Transverse colon (tissue), 4 donors: Measurements from ENCODE around the gene PROSER3. TPM values are rescaled to one million over a fixed set of nuclear protein-coding genes. Genes with fewer than 3 reads are reported as not detected.

Source experiments
- DNase-seq: peaks from one replicate; pipeline ENCODE4 v3.0.0-alpha.2; 2019
- H3K27ac ChIP-seq, 4 donors: fragments of 200-600 bp; sonication (generic); 2 replicates each; pipeline ENCODE4 v1.5.1; 2016 to 2018; ENCODE audit warnings: inconsistent platforms in 4 of 4
- H3K27me3 ChIP-seq: fragments of 200-600 bp; sonication (generic); 2 replicates; pipeline ENCODE4 v1.5.1; 2017; ENCODE audit warnings: inconsistent platforms
- H3K36me3 ChIP-seq, 4 donors: fragments of 200-600 bp; sonication (generic); 2 replicates each; pipeline ENCODE4 v1.5.1; 2017 to 2019; ENCODE audit warnings: inconsistent platforms in 4 of 4
- H3K4me1 ChIP-seq, 4 donors: fragments of 200-600 bp; sonication (generic); 2 replicates each; pipeline ENCODE4 v1.5.1; 2017 to 2020; ENCODE audit warnings: inconsistent platforms in 4 of 4
- H3K4me3 ChIP-seq, 4 donors: fragments of 200-600 bp; sonication (generic); 1 replicate in 1 of 4; 2 replicates in 3 of 4; pipeline versions ENCODE4 v1.5.1 to v1.6.1; 2017 to 2019; ENCODE audit warnings: inconsistent platforms in 4 of 4
- H3K9me3 ChIP-seq, 2 donors: fragments of 200-600 bp; sonication (generic); 2 replicates each; pipeline ENCODE4 v1.5.1; 2017 to 2019; ENCODE audit warnings: inconsistent platforms in 2 of 2
- EP300 ChIP-seq: sonication (generic); formaldehyde crosslinking; IDR thresholded peaks from one replicate; pipeline ENCODE4 v1.6.1; 2017; ENCODE audit warnings: antibody characterized with exemption, low read depth
- POLR2A ChIP-seq: fragments of 450-650 bp; IDR thresholded peaks from one replicate; pipeline ENCODE4 v1.6.1; 2016; ENCODE audit warnings: antibody characterized with exemption, mild to moderate bottlenecking, moderate library complexity
- POLR2AphosphoS5 ChIP-seq, 3 donors: sonication (generic); formaldehyde crosslinking; IDR thresholded peaks; one replicate each; pipeline ENCODE4 v1.6.1; 2016; ENCODE audit warnings: antibody characterized with exemption in 3 of 3
- WGBS, 2 donors: methylation state at CpG; one replicate each; pipeline ENCODE4 v1.1.5; 2018; ENCODE audit warnings: low coverage in 1 of 2; 5-methylcytosine and 5-hydroxymethylcytosine counted together
- in situ Hi-C, 4 donors: fragments of 200-750 bp; cut with MboI; loops; one replicate each; pipeline versions ENCODE4 v1.15.0 to v1.15.1; 2017; ENCODE audit warnings: low sequenced_read_pairs in 3 of 4, low pct_ligation_motif_present in 1 of 4, low pct_unique_long_range_greater_than_20kb in 1 of 4
- intact Hi-C: fragments of 100-400 bp; cut with DNase I; formaldehyde crosslinking; loops from one replicate; pipeline ENCODE4 v1.15.1; 2023; ENCODE audit warnings: low total_unique reads
- total RNA-seq, 4 donors: library from RNA; depleted of rRNA; stranded (reverse); fragments of >200 nt; gene quantifications; one replicate each; pipeline ENCODE4 v1.1.0, GENCODE V29; 2016
- TF ChIP-seq, protein P1 (sequence below), 5 experiments: fragments of 200-600 bp in 3 of 5; fragments of 450-650 bp in 2 of 5; sonication (generic) in 3 of 5; IDR thresholded peaks; 1 replicate in 2 of 5; 2 replicates in 3 of 5; pipeline ENCODE4 v1.5.1; 2016 to 2017; ENCODE audit warnings: antibody characterized with exemption in 5 of 5, inconsistent platforms in 3 of 5, mild to moderate bottlenecking in 2 of 5, moderate library complexity in 1 of 5

The PROSER3 gene
- total RNA-seq, 4 donors from 2014 or later = 9.2 to 42.8 (median 24.6) TPM

DNA sequence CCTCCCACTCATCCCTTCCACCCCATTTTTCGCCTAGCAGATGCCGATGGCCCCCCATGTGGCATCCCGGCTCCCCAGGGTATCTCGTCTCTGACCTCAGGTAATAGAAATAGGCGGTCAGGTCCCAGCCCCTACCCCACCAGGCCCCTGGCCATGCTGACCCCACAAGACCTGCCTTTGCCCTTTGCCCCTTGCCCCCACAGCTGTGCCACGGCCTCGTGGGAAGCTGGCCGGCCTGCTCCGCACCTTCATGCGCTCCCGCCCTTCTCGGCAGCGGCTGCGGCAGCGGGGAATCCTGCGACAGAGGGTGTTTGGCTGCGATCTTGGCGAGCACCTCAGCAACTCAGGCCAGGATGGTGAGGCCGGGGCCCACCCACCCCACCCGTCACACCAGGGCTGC is 22.7 kb downstream of the PROSER3 start:
- no peaks in the 10 kb centered on the region for H3K9me3 ChIP-seq
- TF ChIP-seq POLR2A (no peak), POLR2AphosphoS5 (IDR thresholded peaks at IDR 0.05) (no peak), EP300 (no peak)
- TF ChIP-seq, protein P1, sequence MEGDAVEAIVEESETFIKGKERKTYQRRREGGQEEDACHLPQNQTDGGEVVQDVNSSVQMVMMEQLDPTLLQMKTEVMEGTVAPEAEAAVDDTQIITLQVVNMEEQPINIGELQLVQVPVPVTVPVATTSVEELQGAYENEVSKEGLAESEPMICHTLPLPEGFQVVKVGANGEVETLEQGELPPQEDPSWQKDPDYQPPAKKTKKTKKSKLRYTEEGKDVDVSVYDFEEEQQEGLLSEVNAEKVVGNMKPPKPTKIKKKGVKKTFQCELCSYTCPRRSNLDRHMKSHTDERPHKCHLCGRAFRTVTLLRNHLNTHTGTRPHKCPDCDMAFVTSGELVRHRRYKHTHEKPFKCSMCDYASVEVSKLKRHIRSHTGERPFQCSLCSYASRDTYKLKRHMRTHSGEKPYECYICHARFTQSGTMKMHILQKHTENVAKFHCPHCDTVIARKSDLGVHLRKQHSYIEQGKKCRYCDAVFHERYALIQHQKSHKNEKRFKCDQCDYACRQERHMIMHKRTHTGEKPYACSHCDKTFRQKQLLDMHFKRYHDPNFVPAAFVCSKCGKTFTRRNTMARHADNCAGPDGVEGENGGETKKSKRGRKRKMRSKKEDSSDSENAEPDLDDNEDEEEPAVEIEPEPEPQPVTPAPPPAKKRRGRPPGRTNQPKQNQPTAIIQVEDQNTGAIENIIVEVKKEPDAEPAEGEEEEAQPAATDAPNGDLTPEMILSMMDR (IDR thresholded peaks at IDR 0.05) = no peak
- peaks cover 4 to 7% (median 6%) of the 10 kb centered on the region in 4 donors for H3K4me1 ChIP-seq
- WGBS, 2 donors = 93% methylated on average over 20 of the region's 20 CpGs; no CpG with 5 or more reads in 1 of the 2 donors
- in situ Hi-C loops (no loop called here), intact Hi-C loops (no loop called here)
- no peak overlapping the region for H3K4me3 ChIP-seq
- no peak for DNase-seq
- H3K27ac ChIP-seq = no peak overlapping the region
- H3K36me3 ChIP-seq = no peaks in the 10 kb centered on the region
- no peaks in the 10 kb centered on the region for H3K27me3 ChIP-seq

DNA sequence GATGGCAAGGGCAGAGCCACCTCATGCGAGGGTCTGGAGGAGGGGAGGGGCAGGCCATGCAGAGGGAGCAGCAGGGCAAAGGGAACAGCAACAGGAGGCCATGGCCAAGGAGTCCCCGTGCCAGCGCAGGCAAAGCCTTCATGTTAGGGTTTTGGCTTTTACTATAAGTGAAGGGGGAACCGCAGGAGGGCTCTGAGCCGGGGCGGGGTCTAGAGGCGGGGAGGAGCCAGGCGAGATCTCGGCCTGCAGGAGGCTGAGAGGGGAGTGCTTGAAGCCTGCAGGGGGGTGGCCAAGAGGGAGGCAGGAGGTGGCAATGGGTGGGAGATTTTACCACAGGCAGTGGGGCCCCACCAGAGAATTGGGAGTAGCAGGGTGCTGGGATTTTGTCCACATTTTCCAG is 23.7 kb downstream of the PROSER3 start:
- in situ Hi-C loops = no loop called here
- no peak overlapping the region for H3K27ac ChIP-seq
- H3K4me3 ChIP-seq = no peak overlapping the region
- WGBS, 2 donors = 89% methylated on average over 9 of the region's 9 CpGs; no CpG with 5 or more reads in 1 of the 2 donors
- no peaks in the 10 kb centered on the region for H3K27me3 ChIP-seq
- intact Hi-C loops = no loop called here
- TF ChIP-seq, protein P1 (IDR thresholded peaks at IDR 0.05) = no peak
- TF ChIP-seq EP300 (no peak), POLR2AphosphoS5 (IDR thresholded peaks at IDR 0.05) (no peak), POLR2A (no peak)
- no peaks in the 10 kb centered on the region for H3K36me3 ChIP-seq
- no peaks in the 10 kb centered on the region for H3K9me3 ChIP-seq
- no peaks in the 10 kb centered on the region for H3K4me1 ChIP-seq
- no peak for DNase-seq

DNA sequence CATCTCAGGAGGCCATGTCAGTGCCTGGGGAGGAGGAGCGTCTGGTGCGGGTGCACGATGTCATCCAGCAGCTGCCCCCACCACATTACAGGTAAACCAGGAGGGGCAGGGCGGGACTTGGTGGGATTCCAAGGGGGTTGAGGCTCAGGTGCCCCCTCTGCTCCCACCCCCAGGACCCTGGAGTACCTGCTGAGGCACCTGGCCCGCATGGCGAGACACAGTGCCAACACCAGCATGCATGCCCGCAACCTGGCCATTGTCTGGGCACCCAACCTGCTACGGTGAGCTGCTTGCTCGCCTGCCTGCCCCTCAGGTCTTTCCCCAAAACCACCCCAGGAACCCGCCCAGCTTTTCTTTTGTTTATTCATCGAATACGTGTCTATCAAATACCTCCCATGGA is 24.6 kb downstream of the PROSER3 start:
- Histone ChIP-seq H3K27ac (no peak overlapping the region), H3K27me3 (no peaks in the 10 kb centered on the region), H3K9me3 (no peaks in the 10 kb centered on the region), H3K4me1 (no peaks in the 10 kb centered on the region), H3K36me3 (no peaks in the 10 kb centered on the region), H3K4me3 (no peak overlapping the region)
- intact Hi-C loops (no loop called here), in situ Hi-C loops (no loop called here)
- TF ChIP-seq POLR2AphosphoS5 (IDR thresholded peaks at IDR 0.05) (no peak), POLR2A (no peak), EP300 (no peak)
- TF ChIP-seq, protein P1 (IDR thresholded peaks at IDR 0.05) = no peak
- no peak for DNase-seq
- WGBS, 2 donors = 92% methylated on average over 2 to 11 of the region's 12 CpGs

DNA sequence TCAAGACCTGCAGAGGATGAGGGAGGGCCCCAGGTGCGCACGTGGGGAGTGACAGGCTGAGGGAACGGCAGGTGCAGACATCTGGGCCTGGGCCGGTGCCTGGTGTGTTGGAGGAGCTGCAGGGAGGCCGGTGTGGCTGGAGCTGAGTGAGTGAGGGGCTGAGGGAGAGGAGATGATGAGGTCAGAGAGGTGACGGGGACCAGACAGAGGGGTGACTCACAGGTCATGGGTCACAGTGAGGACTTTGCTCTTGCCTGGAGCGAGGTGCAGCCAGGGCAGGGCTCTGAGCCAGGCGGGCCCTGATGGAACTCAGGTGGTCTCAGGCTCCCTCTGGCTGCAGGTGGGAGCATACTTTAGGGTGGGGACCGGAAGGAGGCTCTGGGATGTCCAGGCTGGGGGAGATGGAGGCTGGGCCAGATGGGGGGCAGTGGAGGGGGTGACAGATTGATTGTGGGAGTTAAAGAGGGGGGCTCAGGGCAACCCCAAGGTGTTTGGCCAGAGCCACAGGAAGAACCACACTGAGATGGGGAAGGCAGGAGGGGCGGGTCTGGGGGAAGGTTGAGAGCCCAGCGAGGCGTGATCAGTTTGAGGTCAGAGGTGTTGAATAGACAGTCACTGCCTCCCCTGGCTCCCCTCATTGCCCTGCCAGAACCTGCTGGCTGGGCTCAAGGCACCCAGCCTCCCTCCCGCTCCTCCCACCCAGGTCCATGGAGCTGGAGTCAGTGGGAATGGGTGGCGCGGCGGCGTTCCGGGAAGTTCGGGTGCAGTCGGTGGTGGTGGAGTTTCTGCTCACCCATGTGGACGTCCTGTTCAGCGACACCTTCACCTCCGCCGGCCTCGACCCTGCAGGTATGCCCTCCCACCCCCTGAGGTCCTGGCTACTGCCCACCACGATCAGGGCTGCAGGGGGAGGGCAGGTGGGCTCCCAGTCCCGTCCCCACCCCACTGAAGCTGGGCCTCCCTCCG is 25.8 kb downstream of the PROSER3 start:
- in situ Hi-C loops (no loop called here), intact Hi-C loops (no loop called here)
- Histone ChIP-seq H3K27me3 (no peaks in the 10 kb centered on the region), H3K4me3 (no peak overlapping the region), H3K36me3 (no peaks in the 10 kb centered on the region), H3K9me3 (no peaks in the 10 kb centered on the region), H3K4me1 (no peaks in the 10 kb centered on the region), H3K27ac (no peak overlapping the region)
- no peak for DNase-seq
- 65 to 84% methylated on average over 5 to 28 of the region's 28 CpGs for WGBS, 2 donors
- TF ChIP-seq, protein P1 (IDR thresholded peaks at IDR 0.05) = no peak
- no peak for TF ChIP-seq EP300
- TF ChIP-seq POLR2A = no peak
- TF ChIP-seq POLR2AphosphoS5 (IDR thresholded peaks at IDR 0.05) = no peak
